Measurements from ENCODE around the gene IFI16.
"Not testable (repeated sequence)": the region's sequence is repeated elsewhere in the genome, so short reads cannot be mapped to it uniquely, and the experiment has no call there.

Gene IFI16

DNA sequence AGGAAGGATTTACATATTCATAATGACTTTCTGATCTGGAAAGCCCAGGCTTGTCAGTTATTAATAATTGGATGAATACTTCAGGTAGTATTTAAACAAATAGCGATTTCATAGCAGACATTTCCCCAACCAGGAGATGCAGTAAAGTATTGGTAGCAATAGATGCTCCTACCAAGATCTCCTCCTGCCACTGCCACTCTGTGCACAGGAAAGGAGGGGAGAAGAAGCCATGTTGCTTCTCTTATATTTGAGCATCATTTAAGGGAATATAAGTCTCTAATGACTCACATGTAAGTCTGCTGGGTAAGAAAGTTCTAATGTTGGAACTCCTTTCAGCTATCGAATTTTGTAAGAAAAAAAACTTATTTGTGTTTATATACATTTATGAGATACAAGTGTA is 420 bp upstream of the IFI16 start:
- no peak for DNase-seq

DNA sequence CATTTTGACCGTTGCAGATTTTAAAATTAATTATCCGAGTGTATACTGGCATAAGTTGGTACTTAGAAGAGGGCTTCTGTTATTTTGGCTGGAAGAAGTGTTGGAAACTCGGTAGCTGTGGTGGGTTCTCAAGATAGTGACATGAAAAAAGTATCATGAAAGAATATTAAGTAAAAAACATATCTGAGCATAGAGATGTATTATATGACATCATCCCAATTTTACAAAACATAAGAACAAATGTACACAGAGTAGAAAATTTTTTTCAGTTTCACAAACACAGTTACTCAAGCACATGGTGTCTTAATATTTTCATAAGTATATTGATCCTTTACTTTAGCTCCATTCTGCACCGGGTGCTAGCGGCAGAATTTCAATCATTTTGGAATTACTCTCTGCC is 684 bp downstream of the IFI16 start:
- no peak for DNase-seq

DNA sequence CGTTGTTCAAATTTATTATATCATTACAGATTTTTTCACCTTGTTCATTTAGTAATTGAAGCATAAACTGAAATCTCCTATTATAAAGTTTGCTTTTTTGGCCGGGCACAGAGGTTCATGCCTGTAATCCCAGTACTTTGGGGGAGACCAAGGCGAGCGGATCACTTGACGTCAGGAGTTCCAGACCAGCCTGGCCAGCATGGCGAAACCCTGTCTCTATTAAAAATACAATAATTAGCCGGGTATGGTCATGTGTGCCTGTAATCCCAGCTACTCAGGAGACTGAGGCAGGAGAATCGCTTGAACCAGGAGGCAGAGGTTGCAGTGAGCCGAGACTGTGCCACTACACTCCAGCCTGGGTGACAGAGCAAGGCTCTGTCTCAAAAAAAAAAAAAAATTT is 1.3 kb downstream of the IFI16 start:
- not testable (repeated sequence) for DNase-seq

- DNase-seq, result no peak
Observed at GRCh38 chr1:159011751-159012150, 2.0 kb downstream of the IFI16 start.

GRCh38 chr1:159012495-159012894 is 2.8 kb downstream of the IFI16 start:
- peak; percentile 59 for DNase-seq

DNA sequence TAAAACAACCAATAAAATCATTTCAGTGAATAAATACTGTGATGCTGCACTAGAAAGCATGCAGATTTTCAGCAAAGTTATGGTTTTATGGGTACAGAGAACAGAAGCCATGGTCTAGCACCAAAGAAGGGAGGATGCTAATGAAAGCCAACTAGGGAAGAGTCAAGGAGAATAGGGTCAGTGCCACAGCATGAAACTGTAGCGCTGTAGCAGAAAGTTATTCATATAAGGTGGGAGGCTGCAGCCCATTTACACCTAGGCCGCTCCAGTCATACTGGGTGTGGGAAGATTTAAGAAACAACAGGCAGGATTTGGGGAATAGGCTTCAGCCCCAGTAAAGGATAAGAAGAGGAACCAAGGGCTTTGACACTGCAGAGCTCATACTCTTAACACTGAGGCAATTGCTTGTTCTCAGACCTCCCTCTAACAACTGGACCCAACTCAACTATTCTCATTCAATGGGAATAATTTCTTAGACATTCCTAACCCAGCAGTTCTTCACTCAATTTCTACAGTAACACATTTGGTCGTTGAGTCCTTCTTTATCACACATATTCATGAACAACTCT is 4.4 kb downstream of the IFI16 start:
- DNase-seq, result no peak

DNA sequence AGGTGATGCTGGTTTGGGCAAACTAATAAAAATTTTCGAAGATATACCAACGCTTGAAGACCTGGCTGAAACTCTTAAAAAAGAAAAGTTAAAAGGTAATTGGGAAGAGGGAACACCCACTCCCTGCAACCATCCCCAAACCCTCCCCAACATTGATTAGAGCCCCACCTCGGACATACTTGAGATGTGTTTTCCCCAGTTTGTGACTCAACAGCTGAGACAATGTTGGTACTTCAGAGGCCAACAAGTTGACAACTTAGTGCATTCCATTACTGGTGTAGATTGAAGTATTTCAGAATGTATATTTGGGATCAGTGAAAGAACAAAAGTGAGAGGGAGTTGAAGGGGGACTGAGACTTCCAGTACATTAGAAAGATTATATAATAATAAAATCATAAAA is 5.1 kb downstream of the IFI16 start:
- DNase-seq, result no peak

- DNase-seq, result no peak
Observed at GRCh38 chr1:159015440-159015909, 5.8 kb downstream of the IFI16 start.

- DNase-seq, result no peak
Observed at GRCh38 chr1:159023723-159024122, 14.0 kb downstream of the IFI16 start.

- no peak for DNase-seq
Observed at GRCh38 chr1:159025043-159025442, 15.3 kb downstream of the IFI16 start.

GRCh38 chr1:159026841-159027240 is 17.1 kb downstream of the IFI16 start:
- DNase-seq, result not testable (repeated sequence)

DNA sequence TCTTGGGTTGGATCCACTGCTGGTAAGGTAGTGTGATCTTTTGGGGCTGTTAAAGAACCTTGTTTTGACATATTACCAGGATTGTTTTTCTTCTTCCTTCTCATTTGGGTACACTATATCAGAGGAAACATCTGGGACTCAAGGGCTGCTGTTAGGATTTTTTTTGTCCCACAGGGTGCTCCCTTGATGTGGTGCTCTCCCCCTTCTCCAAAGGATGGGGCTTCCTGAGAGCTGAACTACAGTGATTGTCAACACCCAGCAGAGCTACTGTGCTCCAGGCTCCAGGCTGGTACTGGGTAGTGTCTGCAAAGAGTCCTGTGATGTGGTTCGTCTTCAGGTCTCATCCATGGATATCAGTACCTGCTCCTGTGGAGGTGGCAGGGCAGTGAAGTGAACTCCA is 20.6 kb downstream of the IFI16 start:
- DNase-seq, result no peak

- no peak for DNase-seq
Observed at GRCh38 chr1:159030877-159031447, 21.3 kb downstream of the IFI16 start.

- no peak for DNase-seq
Observed at GRCh38 chr1:159040206-159040605, 30.5 kb downstream of the IFI16 start.

DNA sequence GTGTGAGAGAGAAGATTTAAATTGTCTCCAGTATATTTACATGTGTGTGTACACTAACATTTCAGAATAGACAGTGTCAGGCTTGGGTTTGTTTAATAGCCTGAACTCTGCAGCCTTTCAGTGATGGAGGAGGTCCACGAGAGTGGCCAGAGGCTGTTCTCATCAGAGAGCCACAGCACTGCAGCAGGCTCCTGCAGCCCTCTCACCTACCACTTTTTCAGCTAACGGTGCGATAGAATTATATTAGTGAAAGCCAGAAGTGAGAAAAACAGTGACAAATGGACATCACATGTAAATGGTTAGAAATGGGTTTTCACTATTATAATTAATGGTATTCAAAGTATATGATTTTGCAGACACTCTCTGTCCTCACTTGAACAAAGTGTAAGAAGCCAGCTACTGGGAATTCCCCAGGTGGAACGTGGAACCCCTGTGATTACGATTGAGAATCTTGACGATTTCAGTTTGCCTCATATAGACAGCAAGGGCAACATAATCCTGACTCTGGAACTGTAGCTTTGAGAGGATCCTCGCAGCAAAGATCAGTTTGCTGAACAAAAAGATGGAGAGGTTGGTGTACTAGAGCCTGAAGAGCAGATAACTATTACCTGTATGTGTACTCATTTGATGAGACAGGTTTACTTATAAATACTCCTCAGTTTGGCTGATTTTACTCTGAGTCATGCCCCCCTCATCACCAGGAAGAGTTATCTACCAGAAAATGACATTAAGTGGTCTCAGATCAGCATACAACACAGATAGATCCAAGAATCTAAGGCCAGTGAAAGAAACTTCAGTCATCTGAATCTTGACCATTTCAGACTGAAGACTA is 31.4 kb downstream of the IFI16 start:
- no peak for DNase-seq

GRCh38 chr1:159046486-159046885 is 36.8 kb downstream of the IFI16 start:
- DNase-seq, result not testable (repeated sequence)

DNA sequence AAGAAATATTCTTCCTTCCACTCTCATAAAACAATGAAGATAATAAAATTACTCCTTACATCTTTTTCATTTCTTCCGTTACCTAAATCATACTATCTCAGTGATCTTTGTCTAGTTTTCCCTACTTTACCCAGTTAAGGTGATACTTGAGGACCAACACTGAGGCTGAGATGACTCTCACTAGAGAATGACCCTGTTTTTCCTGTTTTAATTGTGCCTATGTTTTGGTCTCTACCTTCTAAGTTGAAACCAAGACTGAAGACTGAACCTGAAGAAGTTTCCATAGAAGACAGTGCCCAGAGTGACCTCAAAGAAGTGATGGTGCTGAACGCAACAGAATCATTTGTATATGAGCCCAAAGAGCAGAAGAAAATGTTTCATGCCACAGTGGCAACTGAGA is 41.7 kb downstream of the IFI16 start:
- DNase-seq, result no peak

GRCh38 chr1:159054427-159054826 is 44.7 kb downstream of the IFI16 start:
- DNase-seq, result no peak

- peak; percentile 20 for DNase-seq
Observed at GRCh38 chr1:159055181-159055641, 45.5 kb downstream of the IFI16 start.

DNA sequence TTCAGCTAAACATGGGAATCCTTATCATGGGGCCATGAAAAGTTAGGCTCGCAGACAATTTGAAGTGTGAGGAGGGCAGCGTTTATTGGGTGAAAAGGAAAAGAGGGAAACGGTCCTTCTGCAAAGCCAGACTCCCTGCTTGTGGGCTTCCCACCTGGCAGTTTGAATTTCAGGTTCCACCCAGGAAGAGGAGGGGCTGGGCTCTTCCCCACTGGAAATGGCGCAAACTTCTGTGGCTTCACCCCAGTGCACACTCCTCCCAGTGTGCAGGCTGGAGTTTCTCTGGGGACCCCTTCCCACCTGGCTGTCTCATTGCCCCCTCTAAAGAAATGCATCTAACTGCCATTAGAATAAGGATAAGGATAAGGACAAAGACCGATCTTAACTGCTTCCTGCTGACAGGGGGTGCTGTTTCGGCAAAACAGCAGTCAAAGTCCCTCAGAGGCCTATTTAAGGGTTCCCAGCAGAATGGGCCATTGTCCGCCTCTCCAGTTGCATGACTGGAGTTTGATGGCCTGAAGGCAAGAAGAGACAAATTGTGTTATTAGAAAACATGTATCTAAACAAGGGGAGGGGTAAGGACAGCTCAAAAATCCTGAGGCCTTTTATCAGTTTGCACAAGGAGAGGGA is 46.5 kb downstream of the IFI16 start:
- no peak for DNase-seq

GRCh38 chr1:159058751-159059150 is 49.0 kb downstream of the IFI16 start:
- DNase-seq, result no peak

- DNase-seq, result no peak
Observed at GRCh38 chr1:159065106-159065505, 55.4 kb downstream of the IFI16 start.

GRCh38 chr1:159066108-159066507 is 56.4 kb downstream of the IFI16 start:
- no peak for DNase-seq
